NOMO-1 (cell line): ENCODE data around the gene CAMKMT.

Experiments used
- DNase-seq, 2 experiments: peaks; one replicate each; lab custom pipeline; 2025; ENCODE audit not compliant: unreplicated experiment in 2 of 2; lab: John Stamatoyannopoulos, UW

The CAMKMT gene

GRCh38 chr2:44787663-44788062, 425.9 kb downstream of the CAMKMT start:
- DNase-seq, result no peak

GRCh38 chr2:44789446-44789845, 427.7 kb downstream of the CAMKMT start:
- DNase-seq, result no peak

GRCh38 chr2:44789971-44790721, 428.4 kb downstream of the CAMKMT start:
- DNase-seq, result no peak

- DNase-seq, result peak in 1 of 2 experiments; percentile 20
Observed at GRCh38 chr2:44793322-44793870, 431.6 kb downstream of the CAMKMT start.

GRCh38 chr2:44796771-44797170, 435.0 kb downstream of the CAMKMT start:
- no peak for DNase-seq

GRCh38 chr2:44798139-44798659, 436.5 kb downstream of the CAMKMT start:
- no peak for DNase-seq

- DNase-seq, result no peak
Observed at GRCh38 chr2:44799105-44799504, 437.4 kb downstream of the CAMKMT start.

- DNase-seq, result no peak
Observed at GRCh38 chr2:44799754-44800153, 438.0 kb downstream of the CAMKMT start.

- no peak for DNase-seq
Observed at GRCh38 chr2:44801289-44801840, 439.6 kb downstream of the CAMKMT start.

GRCh38 chr2:44801841-44802776, 440.4 kb downstream of the CAMKMT start:
- no peak for DNase-seq

GRCh38 chr2:44802777-44803424, 441.2 kb downstream of the CAMKMT start:
- no peak for DNase-seq

GRCh38 chr2:44804406-44805265, 442.9 kb downstream of the CAMKMT start:
- peak in 1 of 2 experiments; percentile 7 for DNase-seq

- DNase-seq, result no peak
Observed at GRCh38 chr2:44805401-44806235, 443.9 kb downstream of the CAMKMT start.

- DNase-seq, result no peak
Observed at GRCh38 chr2:44807201-44808025, 445.7 kb downstream of the CAMKMT start.

GRCh38 chr2:44810892-44811530, 449.3 kb downstream of the CAMKMT start:
- DNase-seq, result no peak

- DNase-seq, result no peak
Observed at GRCh38 chr2:44813165-44813564, 451.4 kb downstream of the CAMKMT start.

GRCh38 chr2:44813658-44814057, 451.9 kb downstream of the CAMKMT start:
- DNase-seq, result no peak
